CD4-positive, alpha-beta T cell (primary cell): ENCODE measurements around the gene GABRB2. TPM values are rescaled to one million over a fixed set of nuclear protein-coding genes. Genes with fewer than 3 reads are reported as not detected.

ENCODE experiments used
- ATAC-seq: fragments of 200-7000 bp; cut with Tn5 transposase; one replicate; pipeline ENCODE4 v1.10.0; 2022; ENCODE audit warnings: mild to moderate bottlenecking; ENCODE audit not compliant: poor library complexity
- CTCF ChIA-PET: fragments of 350-600 bp; sonication (Branson Sonifier 250); formaldehyde crosslinking; loops from one replicate; lab custom pipeline; 2021; ENCODE audit warnings: antibody characterized with exemption, inconsistent platforms; lab: Charles Lee
- POLR2A ChIA-PET: fragments of 350-600 bp; sonication (Branson Sonifier 250); formaldehyde crosslinking; loops from one replicate; lab custom pipeline; 2021; ENCODE audit warnings: antibody characterized with exemption, inconsistent platforms; lab: Charles Lee
- DNase-seq, 14 experiments: peaks; one replicate each; pipeline ENCODE4 v3.0.0-alpha.2; 2013 to 2020; ENCODE audit warnings: mixed read lengths in 2 of 14
- H3K27ac ChIP-seq, 2 donors: one replicate each; pipeline versions ENCODE4 v1.5.1 to v1.7.0; 2013; ENCODE audit warnings: low read length in 2 of 2, low read depth in 1 of 2, mild to moderate bottlenecking in 1 of 2
- H3K27me3 ChIP-seq, 2 experiments: 1 replicate in 1 of 2; 2 replicates in 1 of 2; pipeline versions ENCODE4 v1.6.1 to v1.7.0; 2013; ENCODE audit warnings: low read length in 2 of 2, control low read depth in 1 of 2, mild to moderate bottlenecking in 1 of 2, moderate library complexity in 1 of 2; ENCODE audit not compliant: insufficient read depth in 2 of 2, control insufficient read depth in 1 of 2
- H3K36me3 ChIP-seq: one replicate; pipeline ENCODE4 v1.6.1; 2013; ENCODE audit warnings: low read length, control low read depth; ENCODE audit not compliant: insufficient read depth
- H3K4me1 ChIP-seq: one replicate; pipeline ENCODE4 v1.6.1; 2013; ENCODE audit warnings: low read length, control low read depth; ENCODE audit not compliant: insufficient read depth
- H3K4me3 ChIP-seq: one replicate; pipeline ENCODE4 v1.5.1; 2013; ENCODE audit warnings: mild to moderate bottlenecking, low read length, moderate library complexity
- H3K9me3 ChIP-seq, 2 experiments: 1 replicate in 1 of 2; 2 replicates in 1 of 2; pipeline versions ENCODE4 v1.6.1 to v1.7.0; 2013; ENCODE audit warnings: low read length in 2 of 2, mild to moderate bottlenecking in 2 of 2, control low read depth in 1 of 2, moderate library complexity in 1 of 2; ENCODE audit not compliant: control insufficient read depth in 1 of 2, insufficient read depth in 1 of 2
- H3K27ac Mint-ChIP-seq: one replicate; pipeline ENCODE4 v1.8.0; 2020; ENCODE audit warnings: mixed read lengths
- H3K27me3 Mint-ChIP-seq: one replicate; pipeline ENCODE4 v1.8.0; 2021; ENCODE audit warnings: mixed read lengths
- H3K36me3 Mint-ChIP-seq: one replicate; pipeline ENCODE4 v1.8.0; 2021; ENCODE audit warnings: low read depth, mixed read lengths
- H3K4me1 Mint-ChIP-seq: one replicate; pipeline ENCODE4 v1.8.0; 2021; ENCODE audit warnings: low read depth, mixed read lengths
- H3K4me3 Mint-ChIP-seq: one replicate; pipeline ENCODE4 v1.8.0; 2020; ENCODE audit warnings: mild to moderate bottlenecking, mixed read lengths
- H3K9me3 Mint-ChIP-seq: one replicate; pipeline ENCODE4 v1.8.0; 2020; ENCODE audit warnings: mixed read lengths
- CTCF ChIP-seq: fragments of 200-600 bp; IDR thresholded peaks from one replicate; pipeline ENCODE4 v1.8.0; 2022; ENCODE audit warnings: antibody characterized with exemption, mild to moderate bottlenecking
- intact Hi-C, 2 experiments: fragments of 100-400 bp; cut with DNase I in 1 of 2; cut with micrococcal nuclease in 1 of 2; formaldehyde crosslinking; loops; one replicate each; pipeline versions ENCODE4 v1.15.1 to v1.9.0; 2023 to 2025; cut with DNase I, micrococcal nuclease
- total RNA-seq, 174 experiments: library from RNA in 2 of 174; stranded (reverse) in 2 of 174; gene quantifications; one replicate each; pipeline ENCODE4 v1.2.3 and lab custom pipeline; 2021 to 2026

The GABRB2 gene
- total RNA-seq, 2 experiments from 2014 or later = not detected

- ChIA-PET CTCF (no interaction called here), POLR2A (no interaction called here)
- H3K4me3 ChIP-seq = no peak overlapping the region
- Mint-ChIP-seq H3K36me3 (no peaks in the 10 kb centered on the region), H3K9me3 (no peaks in the 10 kb centered on the region), H3K27ac (no peak overlapping the region), H3K27me3 (no peaks in the 10 kb centered on the region), H3K4me3 (no peak overlapping the region), H3K4me1 (no peaks in the 10 kb centered on the region)
- no peaks in the 10 kb centered on the region for H3K4me1 ChIP-seq
- DNase-seq (no peak), ATAC-seq (no peak)
- intact Hi-C loops = no loop called here
- H3K27ac ChIP-seq = no peak overlapping the region
- no peak for TF ChIP-seq CTCF
- no peaks in the 10 kb centered on the region for H3K9me3 ChIP-seq
- no peaks in the 10 kb centered on the region for H3K27me3 ChIP-seq
- H3K36me3 ChIP-seq = no peaks in the 10 kb centered on the region
Observed at GRCh38 chr5:161295721-161296250, 250.7 kb downstream of the GABRB2 start.

- Histone ChIP-seq H3K27me3 (no peaks in the 10 kb centered on the region), H3K36me3 (no peaks in the 10 kb centered on the region), H3K4me3 (no peak overlapping the region), H3K27ac (no peak overlapping the region), H3K9me3 (no peaks in the 10 kb centered on the region), H3K4me1 (no peaks in the 10 kb centered on the region)
- ChIA-PET CTCF (no interaction called here), POLR2A (no interaction called here)
- Mint-ChIP-seq H3K9me3 (no peaks in the 10 kb centered on the region), H3K4me1 (no peaks in the 10 kb centered on the region), H3K4me3 (no peak overlapping the region), H3K27ac (no peak overlapping the region), H3K36me3 (no peaks in the 10 kb centered on the region), H3K27me3 (no peaks in the 10 kb centered on the region)
- no peak for TF ChIP-seq CTCF
- ATAC-seq (no peak), DNase-seq (no peak)
- intact Hi-C loops = no loop called here
Observed at GRCh38 chr5:161288071-161288470, 258.5 kb downstream of the GABRB2 start.

- intact Hi-C loops = no loop called here
- no peak for TF ChIP-seq CTCF
- no peaks in the 10 kb centered on the region for H3K27me3 Mint-ChIP-seq
- Histone ChIP-seq H3K27me3 (no peaks in the 10 kb centered on the region), H3K4me3 (no peak overlapping the region), H3K9me3 (no peaks in the 10 kb centered on the region), H3K27ac (no peak overlapping the region), H3K36me3 (no peaks in the 10 kb centered on the region), H3K4me1 (no peaks in the 10 kb centered on the region)
- H3K9me3 Mint-ChIP-seq = no peaks in the 10 kb centered on the region
- H3K27ac Mint-ChIP-seq = no peak overlapping the region
- no peaks in the 10 kb centered on the region for H3K4me1 Mint-ChIP-seq
- DNase-seq = no peak
- H3K36me3 Mint-ChIP-seq = no peaks in the 10 kb centered on the region
- no peak overlapping the region for H3K4me3 Mint-ChIP-seq
- POLR2A ChIA-PET = no interaction called here
- no peak for ATAC-seq
- CTCF ChIA-PET = no interaction called here
Observed at GRCh38 chr5:161287436-161287835, 259.1 kb downstream of the GABRB2 start.
